ENCODE measurements around the gene FBXW12. TPM values are rescaled to one million over a fixed set of nuclear protein-coding genes. Genes with fewer than 3 reads are reported as not detected.
"Not testable (repeated sequence)": the region's sequence is repeated elsewhere in the genome, so short reads cannot be mapped to it uniquely, and the experiment has no call there.

The FBXW12 gene
- total RNA-seq, 1 experiment from 2014 or later: not detected

DNA sequence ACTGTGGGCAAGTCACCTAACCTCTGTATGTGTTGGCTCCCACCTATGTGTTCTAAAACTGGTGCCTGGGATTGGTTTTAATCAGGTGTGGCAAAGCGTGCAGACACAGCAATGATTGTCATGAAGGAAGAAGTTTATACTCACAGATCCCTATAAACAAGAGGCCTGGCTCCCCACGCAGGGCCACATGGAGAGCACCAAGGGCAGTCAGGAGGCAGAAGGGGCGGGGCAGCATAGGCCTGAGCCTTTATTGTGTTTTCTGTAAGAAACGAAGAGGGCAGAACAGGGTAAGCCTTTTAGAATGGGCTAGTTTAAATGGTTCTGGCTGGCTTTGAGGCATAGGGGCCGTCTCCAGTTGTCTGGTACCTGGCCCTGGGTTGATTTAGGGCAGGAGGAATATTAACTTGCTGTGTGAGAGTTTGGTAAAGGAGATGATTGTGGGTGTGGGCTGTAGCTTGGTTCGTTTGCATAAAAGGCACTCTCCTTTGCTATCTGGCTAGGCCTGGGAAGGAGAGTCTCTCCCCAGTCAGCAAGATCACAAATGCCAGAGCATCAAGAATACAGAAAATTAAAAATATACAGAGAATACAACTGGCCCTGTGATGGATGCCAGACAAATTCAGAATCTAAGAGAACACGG is 2.2 kb upstream of the FBXW12 start:
- no peak for DNase-seq (ENCODE audit: low read depth)
- in situ Hi-C loops (cut with HindIII; ENCODE audit: low pct_unique_long_range_greater_than_20kb, low sequenced_read_pairs): no loop called here

DNA sequence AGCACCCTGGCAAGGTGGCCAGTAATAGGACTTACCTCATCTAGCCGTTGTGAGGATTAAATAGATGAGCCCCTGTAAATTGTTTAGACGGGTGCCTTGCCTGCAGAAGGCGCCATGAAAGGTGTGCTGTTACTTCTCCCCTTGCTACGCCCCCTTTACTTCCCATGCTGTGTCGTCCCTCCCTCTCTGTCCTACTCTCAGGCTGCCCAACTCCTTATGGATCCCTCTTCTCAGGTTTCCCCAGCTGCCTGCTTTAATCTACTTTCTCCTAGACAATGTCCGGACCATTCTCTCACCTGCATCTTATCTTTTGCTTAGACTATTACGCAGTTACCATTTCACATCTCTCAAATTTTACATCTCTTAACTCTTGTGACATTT is 1.7 kb upstream of the FBXW12 start:
- in situ Hi-C loops (cut with HindIII; ENCODE audit: low pct_unique_long_range_greater_than_20kb, low sequenced_read_pairs): no loop called here
- no peak for DNase-seq (ENCODE audit: low read depth)

- in situ Hi-C loops (cut with HindIII; ENCODE audit: low pct_unique_long_range_greater_than_20kb, low sequenced_read_pairs): no loop called here
- no peak for DNase-seq (ENCODE audit: low read depth)
Measured at GRCh38 chr3:48372377-48372770, 355 bp downstream of the FBXW12 start.

DNA sequence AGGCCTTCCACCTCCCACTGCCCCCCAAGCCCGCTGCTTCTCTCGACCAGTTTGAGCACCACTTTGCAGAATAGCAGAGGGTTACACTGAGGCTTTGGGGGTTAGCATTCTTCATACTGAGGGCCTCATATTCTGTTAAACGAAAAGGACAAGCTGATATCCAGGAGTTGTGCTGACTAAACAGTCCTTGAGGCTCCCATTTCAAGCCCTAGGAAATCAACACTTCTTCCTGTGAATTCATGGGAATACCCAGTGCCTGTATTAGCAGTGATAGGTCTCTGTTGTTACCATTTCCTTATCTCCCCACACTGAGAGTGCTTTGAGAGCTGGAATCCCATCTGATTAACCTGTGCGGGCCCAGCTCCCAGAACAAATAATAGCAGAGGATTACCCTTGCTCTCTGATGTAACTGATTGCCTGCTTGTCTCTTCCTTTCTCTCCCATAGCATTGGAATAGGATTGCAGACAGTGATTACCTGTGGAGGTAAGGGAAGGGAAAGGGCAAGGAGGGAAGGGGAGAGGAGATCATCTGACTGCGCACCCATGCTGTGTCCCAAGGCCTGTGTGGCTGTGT is 930 bp downstream of the FBXW12 start:
- no peak for DNase-seq (ENCODE audit: low read depth)
- in situ Hi-C loops (cut with HindIII; ENCODE audit: low pct_unique_long_range_greater_than_20kb, low sequenced_read_pairs): no loop called here

DNA sequence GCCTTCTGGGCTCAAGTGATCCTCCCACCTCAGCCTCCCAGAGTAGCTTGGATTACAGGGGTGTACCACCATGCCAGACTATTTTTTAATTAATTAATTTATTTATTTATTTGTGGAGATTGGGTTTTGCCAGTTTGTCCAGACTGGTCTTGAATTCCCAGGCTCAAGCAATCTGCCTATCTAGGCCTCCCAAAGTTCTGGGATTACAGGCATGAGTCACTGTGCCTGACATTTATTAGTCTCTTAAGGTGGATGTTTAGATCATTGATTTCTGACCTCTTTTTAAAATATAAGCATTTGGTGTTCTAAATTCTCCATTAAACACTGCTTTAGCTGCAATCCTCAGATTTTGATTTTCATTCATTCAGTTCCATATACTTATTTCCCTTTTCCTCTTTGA is 15.6 kb downstream of the FBXW12 start:
- no peak for DNase-seq (ENCODE audit: low read depth)
- in situ Hi-C loops (cut with HindIII; ENCODE audit: low pct_unique_long_range_greater_than_20kb, low sequenced_read_pairs): no loop called here

GRCh38 chr3:48388966-48389365 is 16.9 kb downstream of the FBXW12 start:
- in situ Hi-C loops (cut with HindIII; ENCODE audit: low pct_unique_long_range_greater_than_20kb, low sequenced_read_pairs): no loop called here

GRCh38 chr3:48394391-48394790 is 22.4 kb downstream of the FBXW12 start:
- DNase-seq (ENCODE audit: low read depth): no peak
- in situ Hi-C loops (cut with HindIII; ENCODE audit: low pct_unique_long_range_greater_than_20kb, low sequenced_read_pairs): no loop called here

More at GRCh38 chr3:48388966-48389365, 16.9 kb downstream of the FBXW12 start:
- no peak for DNase-seq (ENCODE audit: low read depth)

GRCh38 chr3:48395714-48396113 is 23.7 kb downstream of the FBXW12 start:
- DNase-seq (ENCODE audit: low read depth): no peak
- in situ Hi-C loops (cut with HindIII; ENCODE audit: low pct_unique_long_range_greater_than_20kb, low sequenced_read_pairs): no loop called here

DNA sequence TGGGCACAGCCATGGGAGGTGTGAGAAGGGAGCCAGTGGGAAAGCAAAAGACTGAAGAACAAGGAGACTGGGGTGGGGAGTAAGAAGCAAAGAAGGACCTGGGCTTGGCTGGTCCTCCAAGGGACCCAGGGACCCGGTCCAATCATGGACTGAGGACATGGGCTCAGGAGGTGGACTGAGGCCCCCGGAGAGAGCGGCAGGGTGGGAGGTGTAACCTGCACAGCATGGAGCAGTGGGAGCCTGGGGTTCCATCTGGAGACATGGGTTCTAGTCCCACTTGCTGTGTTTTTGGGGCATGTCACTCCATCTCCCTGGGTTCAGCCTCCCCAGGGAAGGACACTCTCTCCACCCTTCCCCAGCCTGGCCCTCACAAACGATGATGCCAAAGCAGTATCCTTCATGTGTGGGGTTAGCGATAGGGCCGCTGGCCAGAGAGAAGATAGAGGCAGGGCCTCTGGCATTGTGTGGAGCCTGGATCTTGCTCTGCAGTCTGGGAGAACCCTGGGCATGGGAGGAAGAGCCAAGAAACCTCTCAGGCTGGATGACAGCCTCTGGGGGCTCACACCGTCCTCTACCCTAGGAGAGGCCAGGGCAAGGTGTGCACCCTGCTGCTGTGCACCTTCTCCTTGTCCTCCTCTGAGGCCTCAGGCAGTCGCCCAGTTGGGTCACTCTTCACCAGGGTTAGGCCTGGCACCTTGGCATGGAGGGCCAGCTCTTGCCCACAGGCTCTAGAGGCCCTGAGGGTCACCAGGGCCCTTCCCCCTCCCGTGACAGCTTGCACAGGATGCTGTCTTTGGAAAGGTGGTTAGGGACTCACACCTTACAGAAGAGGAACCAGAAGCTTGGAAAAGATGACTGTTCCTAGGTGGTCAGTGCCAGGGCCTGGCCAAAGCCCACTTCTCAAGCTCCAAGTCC is 26.0 kb downstream of the FBXW12 start:
- DNase-seq (ENCODE audit: low read depth): no peak
- in situ Hi-C loops (cut with HindIII; ENCODE audit: low pct_unique_long_range_greater_than_20kb, low sequenced_read_pairs): no loop called here

DNA sequence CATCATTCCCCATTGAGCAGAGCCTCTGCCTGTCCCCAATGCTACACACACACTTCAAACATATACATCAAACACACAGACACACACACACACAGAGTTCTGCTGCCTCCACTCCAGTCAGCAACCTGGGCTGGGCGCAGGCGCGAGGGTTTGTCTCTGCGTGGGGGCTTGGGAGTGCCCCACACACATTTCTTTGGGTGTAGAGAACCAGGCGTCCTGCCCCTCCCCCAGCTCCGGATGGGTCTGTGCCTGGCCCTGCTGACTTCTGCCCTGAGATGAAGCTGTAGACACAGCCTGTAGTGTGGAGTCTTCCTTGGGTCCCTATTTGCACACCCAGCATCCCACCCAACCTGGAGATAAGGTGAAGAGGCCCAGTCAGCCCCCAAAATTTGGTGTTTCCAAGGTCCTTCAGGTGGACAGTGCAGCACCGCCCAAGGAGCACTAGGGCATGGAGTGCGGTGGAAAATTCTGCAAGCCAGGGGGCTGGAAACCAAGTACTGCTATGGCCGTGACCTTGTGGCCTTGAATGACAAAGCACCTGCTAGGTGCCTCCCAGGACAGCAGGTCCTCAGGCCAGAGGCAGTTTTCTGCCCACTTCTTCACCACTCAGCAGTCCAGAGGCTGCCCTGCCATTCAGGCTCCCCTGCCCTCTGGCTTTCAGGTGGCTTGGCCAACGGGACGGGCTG is 26.8 kb downstream of the FBXW12 start:
- in situ Hi-C loops (cut with HindIII; ENCODE audit: low pct_unique_long_range_greater_than_20kb, low sequenced_read_pairs): no loop called here
- DNase-seq (ENCODE audit: low read depth): no peak

- DNase-seq (ENCODE audit: low read depth): peak; percentile 10
- in situ Hi-C loops (cut with HindIII; ENCODE audit: low pct_unique_long_range_greater_than_20kb, low sequenced_read_pairs): no loop called here
Measured at GRCh38 chr3:48399387-48400172, 27.6 kb downstream of the FBXW12 start.

- in situ Hi-C loops (cut with HindIII; ENCODE audit: low pct_unique_long_range_greater_than_20kb, low sequenced_read_pairs): no loop called here
- DNase-seq (ENCODE audit: low read depth): peak; percentile 29
Measured at GRCh38 chr3:48400824-48401433, 28.9 kb downstream of the FBXW12 start.

GRCh38 chr3:48401434-48401901 is 29.4 kb downstream of the FBXW12 start:
- DNase-seq (ENCODE audit: low read depth); in situ Hi-C loops (cut with HindIII; ENCODE audit: low pct_unique_long_range_greater_than_20kb, low sequenced_read_pairs): not testable (repeated sequence)

DNA sequence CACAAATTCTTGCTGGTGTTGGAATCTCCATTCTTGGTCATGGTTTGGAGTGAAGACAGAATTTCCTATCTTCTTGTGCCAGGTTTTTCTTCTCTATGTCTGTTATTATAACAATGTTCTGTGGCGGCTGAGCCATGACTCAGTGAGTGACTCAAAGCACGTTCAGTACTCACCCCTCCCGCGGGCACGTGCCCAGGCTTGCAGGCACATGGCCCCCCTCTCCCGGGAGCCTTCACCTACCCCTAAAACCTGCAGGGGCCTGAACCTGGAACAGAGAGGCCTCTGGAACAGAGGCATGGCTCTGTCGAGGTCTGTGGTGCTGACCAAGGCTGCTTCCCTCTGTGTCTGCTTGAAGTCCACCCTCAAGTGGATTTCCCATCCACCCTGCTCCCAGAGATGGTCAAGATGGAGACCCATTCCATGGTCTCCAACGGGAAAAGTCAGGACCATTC is 30.3 kb downstream of the FBXW12 start:
- peak; percentile 67 for DNase-seq (ENCODE audit: low read depth)
- in situ Hi-C loops (cut with HindIII; ENCODE audit: low pct_unique_long_range_greater_than_20kb, low sequenced_read_pairs): no loop called here

GRCh38 chr3:48402907-48403306 is 30.9 kb downstream of the FBXW12 start:
- no peak for DNase-seq (ENCODE audit: low read depth)
- in situ Hi-C loops (cut with HindIII; ENCODE audit: low pct_unique_long_range_greater_than_20kb, low sequenced_read_pairs): no loop called here

- DNase-seq (ENCODE audit: low read depth): no peak
- in situ Hi-C loops (cut with HindIII; ENCODE audit: low pct_unique_long_range_greater_than_20kb, low sequenced_read_pairs): no loop called here
Measured at GRCh38 chr3:48403533-48404439, 31.8 kb downstream of the FBXW12 start.
